Activated CD4-positive, alpha-beta T cell treated with anti-CD3 and anti-CD28 coated beads for 48 hours (primary cell): ENCODE results near the gene BCAS1.
"Not testable (repeated sequence)": the region's sequence is repeated elsewhere in the genome, so short reads cannot be mapped to it uniquely, and the experiment has no call there.

Experiments
- DNase-seq: peaks from one replicate; pipeline ENCODE4 v3.0.0-alpha.2; 2020

The BCAS1 gene

GRCh38 chr20:53983401-53983800 is 87.0 kb downstream of the BCAS1 start:
- no peak for DNase-seq

GRCh38 chr20:53982624-53983023 is 87.8 kb downstream of the BCAS1 start:
- no peak for DNase-seq

DNA sequence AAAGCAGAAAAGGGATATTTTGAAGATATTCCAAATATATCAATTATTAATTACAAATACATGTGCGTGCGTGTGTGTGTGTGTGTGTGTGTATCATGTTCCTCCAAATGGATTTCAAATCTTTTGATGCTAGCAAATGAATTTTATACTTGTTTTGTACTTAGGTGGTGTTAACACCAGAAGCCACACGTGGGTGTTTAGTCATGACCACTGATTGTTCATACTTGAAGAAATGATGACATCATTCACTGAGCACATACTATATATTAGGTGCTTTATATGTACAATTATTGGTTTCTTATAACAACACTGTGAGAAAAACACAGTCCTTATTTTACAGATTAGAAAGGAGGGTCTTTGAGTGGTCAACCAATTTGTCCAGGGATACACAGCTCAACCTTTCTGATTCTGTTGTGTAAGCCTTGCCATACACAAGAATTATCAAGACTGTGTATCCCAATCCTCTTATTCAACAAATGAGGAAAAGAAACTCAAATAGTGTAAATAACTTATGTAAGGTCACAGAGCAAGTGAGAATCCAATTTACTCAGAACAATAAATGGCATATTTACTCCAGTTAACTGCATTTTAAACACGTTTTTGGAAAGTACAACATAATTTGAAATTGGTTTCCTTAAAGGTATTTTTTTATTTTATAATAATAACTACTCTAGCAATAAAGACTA is 88.5 kb downstream of the BCAS1 start:
- peak; percentile 43 for DNase-seq

DNA sequence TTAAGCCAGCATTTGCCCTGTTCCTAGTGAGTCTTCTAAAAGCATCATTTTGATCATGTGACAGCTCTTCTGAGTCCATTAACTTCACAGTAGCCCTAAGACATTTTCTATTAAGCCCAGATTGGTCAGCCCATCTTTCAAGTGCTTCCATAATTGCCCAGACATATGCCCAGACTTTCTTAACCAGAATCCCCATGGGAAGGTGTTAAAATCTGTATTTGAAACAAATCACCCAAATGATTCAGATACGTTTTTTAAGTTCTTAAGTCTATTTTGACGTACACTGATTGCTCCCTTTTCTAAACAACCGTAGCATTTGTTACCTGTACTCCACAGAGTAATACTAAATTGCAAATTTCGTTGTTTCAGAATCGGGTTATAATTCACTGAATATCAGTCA is 89.3 kb downstream of the BCAS1 start:
- no peak for DNase-seq

DNA sequence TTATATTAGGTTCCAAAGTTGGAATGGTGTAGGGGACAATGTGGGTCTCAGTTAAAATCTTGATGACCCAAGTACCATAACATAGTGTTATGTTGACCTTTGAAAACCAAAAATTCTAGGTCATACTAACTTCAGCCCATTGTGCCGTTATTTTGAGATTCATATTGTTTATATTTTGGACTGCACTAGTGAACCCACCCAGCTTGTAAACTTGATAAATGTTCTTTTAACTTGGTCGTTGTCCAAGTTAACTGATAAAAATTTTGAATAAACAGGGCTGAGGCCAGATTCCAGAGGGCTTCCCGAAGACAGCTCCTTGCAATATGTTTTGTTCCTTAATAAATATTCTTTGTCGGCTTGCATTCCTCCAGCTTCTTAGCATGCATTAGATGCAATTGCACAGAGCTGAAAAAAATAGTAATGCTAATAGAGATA is 90.3 kb downstream of the BCAS1 start:
- DNase-seq, result no peak

DNA sequence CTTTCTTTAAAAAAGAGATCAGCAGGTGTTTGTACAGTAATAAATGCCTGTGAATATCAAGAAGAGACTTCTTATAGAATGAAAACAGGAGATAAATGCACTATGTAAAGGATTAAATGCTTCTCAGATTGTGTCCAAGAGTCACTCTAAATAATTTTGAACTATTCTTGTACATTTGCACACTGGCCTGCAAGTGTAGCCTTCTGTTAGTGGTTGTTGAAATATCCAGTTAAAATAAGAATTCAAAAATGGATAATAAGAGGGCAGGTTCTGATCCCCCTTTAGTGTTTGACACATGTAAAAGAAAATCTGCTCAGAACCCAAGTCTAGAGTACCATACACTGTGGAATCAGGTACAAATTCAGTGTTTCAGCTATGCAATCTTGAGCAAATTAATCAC is 91.9 kb downstream of the BCAS1 start:
- DNase-seq, result no peak

DNA sequence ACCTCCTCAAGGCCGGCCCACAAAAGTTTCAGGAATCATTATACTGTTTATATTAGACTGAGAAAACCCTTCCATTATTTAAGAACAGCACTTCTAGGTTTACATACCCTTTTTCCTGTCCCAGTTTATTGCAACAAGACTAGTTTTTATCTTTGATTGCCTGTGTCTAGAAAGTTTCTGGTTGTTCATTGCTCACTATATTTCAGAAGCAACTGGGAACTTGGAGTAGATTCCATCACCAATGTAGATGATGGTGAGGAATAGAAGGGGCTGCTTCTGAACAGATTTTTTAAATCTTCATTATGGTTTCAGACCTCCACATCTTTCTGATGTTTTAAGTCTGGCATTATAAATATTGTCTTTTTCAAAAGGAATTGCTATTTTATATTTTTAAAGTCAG is 93.0 kb downstream of the BCAS1 start:
- no peak for DNase-seq

DNA sequence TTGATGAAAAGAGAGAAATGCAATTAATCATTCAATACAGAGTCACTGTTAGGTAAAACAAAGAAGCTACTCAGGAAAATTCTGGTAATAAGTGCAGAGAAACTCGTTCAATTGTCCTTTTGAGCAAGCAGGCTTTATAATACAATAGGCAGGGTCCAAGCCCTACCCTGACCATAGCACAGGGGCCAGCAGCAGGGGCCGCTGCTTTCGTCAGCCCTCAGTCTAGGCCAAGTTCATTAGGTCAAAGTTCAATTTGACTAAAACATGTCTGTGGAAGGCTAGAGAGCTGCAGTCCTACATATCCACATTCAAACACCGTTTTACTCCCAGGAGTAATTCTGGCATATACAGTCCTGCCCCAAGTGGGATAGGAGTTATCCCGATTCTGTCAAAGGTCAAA is 94.6 kb downstream of the BCAS1 start:
- no peak for DNase-seq

GRCh38 chr20:53974785-53975555 is 95.4 kb downstream of the BCAS1 start:
- DNase-seq, result no peak

GRCh38 chr20:53973882-53974281 is 96.5 kb downstream of the BCAS1 start:
- DNase-seq, result not testable (repeated sequence)

DNA sequence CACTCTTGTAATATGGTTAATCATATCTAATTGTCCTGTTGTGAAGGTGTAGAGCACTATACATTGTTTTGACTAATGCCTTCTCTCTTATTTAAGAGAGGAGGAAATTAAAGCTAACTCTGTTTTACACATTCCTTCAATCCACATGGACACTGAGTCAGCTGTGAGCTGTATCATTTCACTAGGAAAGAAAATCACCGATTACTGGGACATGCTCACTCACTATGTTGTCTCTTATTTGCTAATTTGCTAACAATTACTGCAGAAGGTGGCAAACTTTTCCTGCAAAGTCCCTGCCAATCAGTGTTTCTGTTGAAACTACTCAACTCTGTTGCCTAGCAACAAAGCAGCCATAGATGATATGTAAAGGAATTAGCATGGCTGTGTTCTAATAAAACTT is 98.2 kb downstream of the BCAS1 start:
- no peak for DNase-seq

GRCh38 chr20:53971096-53971683 is 99.2 kb downstream of the BCAS1 start:
- no peak for DNase-seq

DNA sequence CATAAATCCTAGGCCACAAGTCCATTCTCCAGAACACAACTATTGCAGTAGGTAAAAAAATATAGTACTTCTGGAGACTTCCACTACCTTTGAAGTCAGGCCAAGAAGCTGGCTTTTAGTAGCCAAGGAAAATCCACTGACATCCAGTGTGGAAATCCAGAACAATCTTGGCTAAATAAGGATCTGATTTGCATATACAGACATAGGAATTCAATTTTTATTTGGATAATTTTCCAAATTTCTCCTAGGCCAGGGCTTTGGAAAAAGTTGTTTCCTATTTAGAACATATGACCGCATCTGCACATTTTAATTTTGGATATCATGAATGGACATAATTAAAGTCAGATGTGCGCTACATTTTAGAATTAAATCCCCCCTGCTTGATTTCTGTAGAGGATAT is 100.2 kb downstream of the BCAS1 start:
- DNase-seq, result no peak

- no peak for DNase-seq
Measured at GRCh38 chr20:53967527-53967926, 102.9 kb downstream of the BCAS1 start.

- DNase-seq, result no peak
Measured at GRCh38 chr20:53966774-53967398, 103.5 kb downstream of the BCAS1 start.

DNA sequence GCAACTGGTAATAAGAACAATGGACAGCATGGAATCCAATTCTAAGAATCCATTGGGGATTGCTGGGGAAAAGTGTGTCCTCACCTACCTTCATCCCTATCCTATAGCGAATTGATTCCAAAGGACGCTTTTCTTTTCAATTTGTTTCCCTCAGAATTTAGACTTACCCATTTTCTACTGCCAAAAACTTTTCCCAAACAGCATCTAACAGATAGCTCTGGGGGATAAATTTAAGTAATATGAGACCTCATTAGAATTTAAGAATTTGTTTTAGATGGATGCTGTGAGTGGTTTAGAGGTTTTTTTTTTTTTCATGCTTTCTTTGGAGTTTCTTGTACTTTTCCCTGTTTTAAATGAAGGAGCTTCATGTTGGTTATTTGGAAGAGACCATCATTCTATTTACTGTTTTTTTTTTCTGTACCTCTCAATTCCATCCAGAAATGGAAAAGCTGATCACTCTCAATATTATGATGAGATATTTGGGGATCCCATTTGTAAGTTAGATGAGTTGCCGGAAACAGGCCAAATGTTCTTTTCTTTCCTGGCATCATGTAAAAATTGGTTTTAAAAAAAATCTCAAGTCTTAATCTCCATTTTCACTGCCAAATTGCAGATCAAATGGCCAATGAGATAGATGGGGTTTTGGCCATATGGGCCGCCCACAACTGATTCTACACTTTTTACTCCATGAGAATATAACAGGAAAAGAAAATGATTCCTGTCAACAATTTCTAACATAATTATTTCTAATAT is 105.7 kb downstream of the BCAS1 start:
- DNase-seq, result no peak

DNA sequence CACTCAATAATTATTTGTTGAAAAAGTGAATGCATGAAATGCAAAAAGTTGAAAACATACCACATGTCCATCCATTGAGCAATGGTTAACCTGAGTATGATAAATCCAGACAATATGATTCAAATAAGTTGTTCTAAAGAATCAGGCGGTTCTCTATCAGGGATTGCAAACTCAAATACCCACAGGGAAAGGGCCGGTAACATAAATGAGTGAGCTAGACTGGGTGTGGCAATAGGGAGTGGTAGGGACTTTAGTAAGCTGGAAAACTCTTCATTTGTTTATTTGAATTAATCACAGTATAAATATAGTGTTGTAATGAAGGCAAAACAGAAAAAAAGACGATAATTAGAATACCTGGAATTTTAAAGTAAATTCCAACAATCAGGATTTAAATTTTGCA is 106.3 kb downstream of the BCAS1 start:
- DNase-seq, result no peak

- DNase-seq, result no peak
Measured at GRCh38 chr20:53963635-53964034, 106.8 kb downstream of the BCAS1 start.

DNA sequence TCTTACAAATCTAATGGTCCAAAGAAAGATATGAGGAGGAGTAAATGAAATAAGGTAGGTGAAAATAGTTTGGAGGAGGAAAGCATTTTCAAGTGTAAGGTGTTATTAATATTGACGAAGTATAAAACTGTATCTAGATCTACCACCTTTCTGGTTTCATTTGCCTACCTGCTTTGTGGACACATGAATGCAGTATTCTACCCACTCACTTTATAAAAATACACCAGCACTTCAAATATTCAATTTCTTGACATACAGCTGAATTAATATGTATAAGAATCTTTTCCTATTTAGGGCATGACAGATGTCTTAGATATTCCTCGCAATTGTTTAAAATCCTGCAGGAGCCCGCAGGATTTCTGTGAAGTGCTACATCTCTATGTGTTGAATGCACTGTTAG is 108.0 kb downstream of the BCAS1 start:
- DNase-seq, result no peak

DNA sequence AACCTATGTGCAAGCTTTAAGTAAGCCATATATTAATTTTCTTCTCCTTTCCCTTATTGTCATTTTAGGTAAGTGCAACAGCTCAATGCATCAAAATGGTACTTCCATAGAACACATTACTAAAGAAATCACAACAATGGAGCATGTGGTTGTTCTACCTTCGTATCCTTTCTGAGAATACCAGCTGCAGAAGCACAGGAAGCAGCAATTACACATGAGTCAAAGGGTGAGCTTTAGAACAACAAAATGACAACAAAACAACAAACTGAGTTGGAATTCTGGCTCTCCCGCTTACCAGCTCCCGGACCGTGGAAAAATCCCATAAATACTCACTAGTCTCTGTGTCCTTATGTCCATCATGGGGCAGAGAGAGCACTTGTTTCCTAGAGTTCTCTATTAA is 108.9 kb downstream of the BCAS1 start:
- DNase-seq, result no peak

- no peak for DNase-seq
Measured at GRCh38 chr20:53960579-53961272, 109.7 kb downstream of the BCAS1 start.

GRCh38 chr20:53959911-53960578 is 110.3 kb downstream of the BCAS1 start:
- DNase-seq, result no peak
